Measurements from ENCODE around the gene FILIP1L. TPM values are rescaled to one million over a fixed set of nuclear protein-coding genes. Genes with fewer than 3 reads are reported as not detected.
A peak's percentile ranks its signal among the peaks of the same experiment; 100 is the strongest.

Gene FILIP1L
- polyA plus RNA-seq, 1 of the 3 experiments (the other 2 are of a cell fraction) = 26.8 TPM

DNA sequence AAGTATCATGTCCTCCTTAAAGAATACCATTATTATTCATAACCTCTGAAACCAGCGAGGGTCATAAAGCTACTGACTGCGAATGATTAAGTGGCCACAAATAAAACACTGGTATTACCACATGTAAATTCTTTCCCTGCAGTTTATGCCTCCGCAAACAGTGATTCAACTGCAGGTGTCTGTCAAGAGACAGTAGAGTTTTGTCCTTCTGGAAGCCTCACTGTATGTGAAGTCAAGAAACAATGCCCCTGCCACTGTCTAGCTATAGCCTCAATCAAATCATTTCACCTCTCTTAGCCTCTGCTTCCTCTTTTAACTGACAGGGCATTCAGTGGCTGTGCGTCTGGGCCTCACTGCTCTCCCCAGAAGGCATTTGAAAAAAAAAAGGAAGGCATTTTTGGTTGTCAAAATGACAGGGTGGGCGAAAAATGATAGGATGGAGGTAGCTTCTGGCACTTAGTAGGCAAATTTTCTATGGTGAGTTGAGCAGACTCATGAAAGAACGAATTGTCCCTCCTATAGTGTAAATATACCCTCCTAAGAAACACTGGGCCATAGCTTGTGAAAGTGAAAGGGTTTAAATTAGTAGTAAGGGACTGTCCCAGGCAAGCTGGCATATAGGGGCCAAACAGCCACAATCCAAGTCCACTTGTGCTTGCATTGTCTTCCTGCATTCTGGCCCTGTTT is 66.7 kb downstream of the FILIP1L start (continued):
- TF ChIP-seq EP300 (IDR thresholded peaks at IDR 0.05; ENCODE audit: borderline replicate concordance in 1 of 2, low read depth in 1 of 2, low read length in 1 of 2) (peak; percentile 48 to 81; a peak in 3 of 4 replicates), TAF1 (IDR thresholded peaks at IDR 0.05; ENCODE audit: borderline replicate concordance, low read depth, low read length) (no peak), GATA2 (CRISPR knock-in tag; IDR thresholded peaks at IDR 0.05) (no peak), TEAD4 (IDR thresholded peaks at IDR 0.05; ENCODE audit: borderline replicate concordance, insufficient read depth) (peak; percentile 60; the same call in 1 of the 2 replicates), FOXM1 (IDR thresholded peaks at IDR 0.05; ENCODE audit: low read depth) (peak; percentile 78; the same call in 1 of the 2 replicates), RAD21 (IDR thresholded peaks at IDR 0.05; ENCODE audit: low read length) (no peak), GABPA (IDR thresholded peaks at IDR 0.05; ENCODE audit: low read depth) (no peak), NRF1 (IDR thresholded peaks at IDR 0.05; ENCODE audit: low read depth, low read length) (no peak), YY1 (IDR thresholded peaks at IDR 0.05; ENCODE audit: low read depth) (no peak)
- TF ChIP-seq, protein P1, sequence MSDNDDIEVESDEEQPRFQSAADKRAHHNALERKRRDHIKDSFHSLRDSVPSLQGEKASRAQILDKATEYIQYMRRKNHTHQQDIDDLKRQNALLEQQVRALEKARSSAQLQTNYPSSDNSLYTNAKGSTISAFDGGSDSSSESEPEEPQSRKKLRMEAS (IDR thresholded peaks at IDR 0.05; ENCODE audit: low read depth) = peak; percentile 58; the same call in 1 of the 2 replicates
- TF ChIP-seq, protein P2, sequence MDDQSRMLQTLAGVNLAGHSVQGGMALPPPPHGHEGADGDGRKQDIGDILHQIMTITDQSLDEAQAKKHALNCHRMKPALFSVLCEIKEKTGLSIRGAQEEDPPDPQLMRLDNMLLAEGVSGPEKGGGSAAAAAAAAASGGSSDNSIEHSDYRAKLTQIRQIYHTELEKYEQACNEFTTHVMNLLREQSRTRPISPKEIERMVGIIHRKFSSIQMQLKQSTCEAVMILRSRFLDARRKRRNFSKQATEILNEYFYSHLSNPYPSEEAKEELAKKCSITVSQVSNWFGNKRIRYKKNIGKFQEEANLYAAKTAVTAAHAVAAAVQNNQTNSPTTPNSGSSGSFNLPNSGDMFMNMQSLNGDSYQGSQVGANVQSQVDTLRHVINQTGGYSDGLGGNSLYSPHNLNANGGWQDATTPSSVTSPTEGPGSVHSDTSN (IDR thresholded peaks at IDR 0.05) = peak; percentile 89

DNA sequence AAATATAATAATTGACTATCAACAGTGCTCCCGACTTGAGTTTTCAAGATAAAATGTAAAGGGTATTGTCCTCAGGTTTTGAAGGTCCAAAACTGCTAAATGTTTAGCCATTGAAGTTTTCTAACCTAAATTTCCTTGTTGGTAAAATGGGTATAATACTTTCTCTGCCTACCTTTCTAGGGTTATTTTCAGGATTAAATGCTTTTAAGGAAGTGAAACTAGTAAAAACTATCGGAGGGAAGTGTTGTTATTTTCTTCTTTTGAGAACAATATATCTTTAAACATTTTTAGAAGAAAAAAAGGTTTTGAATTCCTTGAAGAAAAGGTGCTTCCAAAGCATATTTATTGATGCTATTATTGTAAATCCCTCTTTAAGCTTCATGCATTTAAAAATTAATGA is 67.3 kb downstream of the FILIP1L start:
- Histone ChIP-seq H3K4me3 (ENCODE audit: low read depth in 2 of 2, low read length in 1 of 2) (no peak overlapping the region), H3K9ac (peak overlapping the region; percentile 11; the same call in 1 of the 2 replicates), H3K79me2 (ENCODE audit: insufficient read depth) (no peaks in the 10 kb centered on the region), H3K4me1 (ENCODE audit: control insufficient read depth in 1 of 2, insufficient read depth in 2 of 2, low read depth in 1 of 2, low read length in 1 of 2) (peaks cover 15 to 37% of the 10 kb centered on the region in 2 experiments), H2AFZ (ENCODE audit: low read depth) (no peak overlapping the region), H3K4me2 (0 out of 2 replicates have a peak overlapping the region, but pooled peaks have one; percentile 46), H3F3A (replicated peaks; ENCODE audit: insufficient read depth) (peaks cover 31% of the 10 kb centered on the region), H3K9me2 (no peaks in the 10 kb centered on the region), H4K20me1 (ENCODE audit: insufficient read depth) (no peaks in the 10 kb centered on the region), H3K27ac (ENCODE audit: low read depth in 2 of 2, low read length in 1 of 2) (peak overlapping the region; percentile 52 to 72; a peak in 3 of 4 replicates), H3K36me3 (replicated peaks in 1 of 2; ENCODE audit: control insufficient read depth in 1 of 2, insufficient read depth in 2 of 2, low read length in 1 of 2) (no peaks in the 10 kb centered on the region), H3K27me3 (ENCODE audit: insufficient read depth) (no peaks in the 10 kb centered on the region), H3K9me3 (no peaks in the 10 kb centered on the region)
- ChIA-PET POLR2A (no interaction called here), CTCF (interaction anchor here (0.9 to 1.6 kb wide), 5 partner anchors 10 to 177 kb away, joined by 3 to 6 read pairs (median 3); no protein-coding TSS in a partner anchor)
- WGBS (ENCODE audit: low lambda C conversion rate) = 88% methylated on average over 2 of the region's 2 CpGs
- TF ChIP-seq SIN3A (IDR thresholded peaks at IDR 0.05; ENCODE audit: borderline replicate concordance, low read depth, low read length) = no peak
- TF ChIP-seq, protein P1 (IDR thresholded peaks at IDR 0.05; ENCODE audit: low read depth) = no peak
- TF ChIP-seq FOSL2 (IDR thresholded peaks at IDR 0.05; ENCODE audit: borderline replicate concordance, low read depth) = no peak
- no peak for TF ChIP-seq FOXJ3 (CRISPR knock-in tag; IDR thresholded peaks at IDR 0.05)
- TF ChIP-seq, protein P2 (IDR thresholded peaks at IDR 0.05) = no peak
- no peak for TF ChIP-seq TCF12 (IDR thresholded peaks at IDR 0.05)
- TF ChIP-seq, protein P3, sequence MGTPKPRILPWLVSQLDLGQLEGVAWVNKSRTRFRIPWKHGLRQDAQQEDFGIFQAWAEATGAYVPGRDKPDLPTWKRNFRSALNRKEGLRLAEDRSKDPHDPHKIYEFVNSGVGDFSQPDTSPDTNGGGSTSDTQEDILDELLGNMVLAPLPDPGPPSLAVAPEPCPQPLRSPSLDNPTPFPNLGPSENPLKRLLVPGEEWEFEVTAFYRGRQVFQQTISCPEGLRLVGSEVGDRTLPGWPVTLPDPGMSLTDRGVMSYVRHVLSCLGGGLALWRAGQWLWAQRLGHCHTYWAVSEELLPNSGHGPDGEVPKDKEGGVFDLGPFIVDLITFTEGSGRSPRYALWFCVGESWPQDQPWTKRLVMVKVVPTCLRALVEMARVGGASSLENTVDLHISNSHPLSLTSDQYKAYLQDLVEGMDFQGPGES (IDR thresholded peaks at IDR 0.05; ENCODE audit: low read depth, low read length) = no peak
- no peak for TF ChIP-seq RCOR1 (IDR thresholded peaks at IDR 0.05; ENCODE audit: low read length)
- TF ChIP-seq, protein P4, sequence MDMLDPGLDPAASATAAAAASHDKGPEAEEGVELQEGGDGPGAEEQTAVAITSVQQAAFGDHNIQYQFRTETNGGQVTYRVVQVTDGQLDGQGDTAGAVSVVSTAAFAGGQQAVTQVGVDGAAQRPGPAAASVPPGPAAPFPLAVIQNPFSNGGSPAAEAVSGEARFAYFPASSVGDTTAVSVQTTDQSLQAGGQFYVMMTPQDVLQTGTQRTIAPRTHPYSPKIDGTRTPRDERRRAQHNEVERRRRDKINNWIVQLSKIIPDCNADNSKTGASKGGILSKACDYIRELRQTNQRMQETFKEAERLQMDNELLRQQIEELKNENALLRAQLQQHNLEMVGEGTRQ (IDR thresholded peaks at IDR 0.05; ENCODE audit: borderline replicate concordance, low read depth, low read length) = no peak
- TF ChIP-seq GATA2 (CRISPR knock-in tag; IDR thresholded peaks at IDR 0.05) = no peak
- no peak for TF ChIP-seq MXI1 (IDR thresholded peaks at IDR 0.05; ENCODE audit: low read depth, low read length)
- DNase-seq = no peak

All from SK-N-SH (cell line).